ENCODE data around the gene TMPRSS2. TPM values are rescaled to one million over a fixed set of nuclear protein-coding genes. Genes with fewer than 3 reads are reported as not detected.

TMPRSS2 gene
- total and polyA plus RNA-seq, 2 of the 13 experiments (the other 11 are each of a cell fraction or from before 2014, with no cell fraction given), result 1.7 to 1.8 TPM

DNA sequence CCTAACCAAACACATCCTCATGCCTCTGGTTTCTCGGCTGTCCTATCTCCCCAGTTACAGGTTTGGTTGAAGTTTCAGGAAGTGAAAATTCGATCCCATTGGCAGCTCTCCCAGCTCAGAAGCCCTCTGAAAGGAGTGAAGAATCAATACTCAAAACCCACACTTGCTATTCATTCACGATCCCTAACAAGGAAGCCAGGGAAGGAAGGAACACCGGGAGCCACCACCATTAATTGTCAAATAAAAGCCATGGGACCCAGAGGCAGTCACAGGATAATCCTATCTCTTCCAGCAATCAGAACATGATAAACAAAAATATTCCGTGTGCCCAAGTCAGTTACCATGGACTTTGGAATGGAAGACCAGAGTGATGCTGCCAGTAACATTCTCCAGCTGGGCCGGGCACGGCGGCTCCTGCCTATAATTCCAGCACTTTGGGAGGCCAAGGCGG lies 7.0 kb downstream of the TMPRSS2 start (continued):
- TF ChIP-seq, protein P1, sequence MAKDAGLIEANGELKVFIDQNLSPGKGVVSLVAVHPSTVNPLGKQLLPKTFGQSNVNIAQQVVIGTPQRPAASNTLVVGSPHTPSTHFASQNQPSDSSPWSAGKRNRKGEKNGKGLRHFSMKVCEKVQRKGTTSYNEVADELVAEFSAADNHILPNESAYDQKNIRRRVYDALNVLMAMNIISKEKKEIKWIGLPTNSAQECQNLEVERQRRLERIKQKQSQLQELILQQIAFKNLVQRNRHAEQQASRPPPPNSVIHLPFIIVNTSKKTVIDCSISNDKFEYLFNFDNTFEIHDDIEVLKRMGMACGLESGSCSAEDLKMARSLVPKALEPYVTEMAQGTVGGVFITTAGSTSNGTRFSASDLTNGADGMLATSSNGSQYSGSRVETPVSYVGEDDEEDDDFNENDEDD (CRISPR knock-in tag; IDR thresholded peaks at IDR 0.05; ENCODE audit: borderline replicate concordance), result no peak
- TF ChIP-seq, protein P2, sequence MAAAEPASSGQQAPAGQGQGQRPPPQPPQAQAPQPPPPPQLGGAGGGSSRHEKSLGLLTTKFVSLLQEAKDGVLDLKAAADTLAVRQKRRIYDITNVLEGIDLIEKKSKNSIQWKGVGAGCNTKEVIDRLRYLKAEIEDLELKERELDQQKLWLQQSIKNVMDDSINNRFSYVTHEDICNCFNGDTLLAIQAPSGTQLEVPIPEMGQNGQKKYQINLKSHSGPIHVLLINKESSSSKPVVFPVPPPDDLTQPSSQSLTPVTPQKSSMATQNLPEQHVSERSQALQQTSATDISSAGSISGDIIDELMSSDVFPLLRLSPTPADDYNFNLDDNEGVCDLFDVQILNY (CRISPR knock-in tag; conservative IDR thresholded peaks at IDR 0.05), result no peak
- TF ChIP-seq ZNF501 (CRISPR knock-in tag; IDR thresholded peaks at IDR 0.05) (no peak), FOSL1 (CRISPR knock-in tag; IDR thresholded peaks at IDR 0.05; ENCODE audit: borderline replicate concordance) (no peak), SOX6 (IDR thresholded peaks at IDR 0.05) (no peak), SOX6 (CRISPR knock-in tag; IDR thresholded peaks at IDR 0.05) (no peak), ELF1 (CRISPR knock-in tag; IDR thresholded peaks at IDR 0.05) (peak; percentile 32; the same call in 1 of the 2 replicates), TOE1 (CRISPR knock-in tag; IDR thresholded peaks at IDR 0.05) (no peak), SRSF9 (IDR thresholded peaks at IDR 0.05; ENCODE audit: borderline replicate concordance, insufficient read depth, low read depth, low read length, poor library complexity, severe bottlenecking) (no peak)
- TF ChIP-seq, protein P3, sequence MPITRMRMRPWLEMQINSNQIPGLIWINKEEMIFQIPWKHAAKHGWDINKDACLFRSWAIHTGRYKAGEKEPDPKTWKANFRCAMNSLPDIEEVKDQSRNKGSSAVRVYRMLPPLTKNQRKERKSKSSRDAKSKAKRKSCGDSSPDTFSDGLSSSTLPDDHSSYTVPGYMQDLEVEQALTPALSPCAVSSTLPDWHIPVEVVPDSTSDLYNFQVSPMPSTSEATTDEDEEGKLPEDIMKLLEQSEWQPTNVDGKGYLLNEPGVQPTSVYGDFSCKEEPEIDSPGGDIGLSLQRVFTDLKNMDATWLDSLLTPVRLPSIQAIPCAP (CRISPR knock-in tag; IDR thresholded peaks at IDR 0.05; ENCODE audit: low read depth), result no peak
- TF ChIP-seq, protein P4, sequence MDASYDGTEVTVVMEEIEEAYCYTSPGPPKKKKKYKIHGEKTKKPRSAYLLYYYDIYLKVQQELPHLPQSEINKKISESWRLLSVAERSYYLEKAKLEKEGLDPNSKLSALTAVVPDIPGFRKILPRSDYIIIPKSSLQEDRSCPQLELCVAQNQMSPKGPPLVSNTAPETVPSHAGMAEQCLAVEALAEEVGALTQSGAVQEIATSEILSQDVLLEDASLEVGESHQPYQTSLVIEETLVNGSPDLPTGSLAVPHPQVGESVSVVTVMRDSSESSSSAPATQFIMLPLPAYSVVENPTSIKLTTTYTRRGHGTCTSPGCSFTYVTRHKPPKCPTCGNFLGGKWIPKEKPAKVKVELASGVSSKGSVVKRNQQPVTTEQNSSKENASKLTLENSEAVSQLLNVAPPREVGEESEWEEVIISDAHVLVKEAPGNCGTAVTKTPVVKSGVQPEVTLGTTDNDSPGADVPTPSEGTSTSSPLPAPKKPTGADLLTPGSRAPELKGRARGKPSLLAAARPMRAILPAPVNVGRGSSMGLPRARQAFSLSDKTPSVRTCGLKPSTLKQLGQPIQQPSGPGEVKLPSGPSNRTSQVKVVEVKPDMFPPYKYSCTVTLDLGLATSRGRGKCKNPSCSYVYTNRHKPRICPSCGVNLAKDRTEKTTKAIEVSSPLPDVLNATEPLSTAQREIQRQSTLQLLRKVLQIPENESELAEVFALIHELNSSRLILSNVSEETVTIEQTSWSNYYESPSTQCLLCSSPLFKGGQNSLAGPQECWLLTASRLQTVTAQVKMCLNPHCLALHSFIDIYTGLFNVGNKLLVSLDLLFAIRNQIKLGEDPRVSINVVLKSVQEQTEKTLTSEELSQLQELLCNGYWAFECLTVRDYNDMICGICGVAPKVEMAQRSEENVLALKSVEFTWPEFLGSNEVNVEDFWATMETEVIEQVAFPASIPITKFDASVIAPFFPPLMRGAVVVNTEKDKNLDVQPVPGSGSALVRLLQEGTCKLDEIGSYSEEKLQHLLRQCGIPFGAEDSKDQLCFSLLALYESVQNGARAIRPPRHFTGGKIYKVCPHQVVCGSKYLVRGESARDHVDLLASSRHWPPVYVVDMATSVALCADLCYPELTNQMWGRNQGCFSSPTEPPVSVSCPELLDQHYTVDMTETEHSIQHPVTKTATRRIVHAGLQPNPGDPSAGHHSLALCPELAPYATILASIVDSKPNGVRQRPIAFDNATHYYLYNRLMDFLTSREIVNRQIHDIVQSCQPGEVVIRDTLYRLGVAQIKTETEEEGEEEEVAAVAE (CRISPR knock-in tag; IDR thresholded peaks at IDR 0.05; ENCODE audit: borderline replicate concordance), result no peak
- TF ChIP-seq, protein P5, sequence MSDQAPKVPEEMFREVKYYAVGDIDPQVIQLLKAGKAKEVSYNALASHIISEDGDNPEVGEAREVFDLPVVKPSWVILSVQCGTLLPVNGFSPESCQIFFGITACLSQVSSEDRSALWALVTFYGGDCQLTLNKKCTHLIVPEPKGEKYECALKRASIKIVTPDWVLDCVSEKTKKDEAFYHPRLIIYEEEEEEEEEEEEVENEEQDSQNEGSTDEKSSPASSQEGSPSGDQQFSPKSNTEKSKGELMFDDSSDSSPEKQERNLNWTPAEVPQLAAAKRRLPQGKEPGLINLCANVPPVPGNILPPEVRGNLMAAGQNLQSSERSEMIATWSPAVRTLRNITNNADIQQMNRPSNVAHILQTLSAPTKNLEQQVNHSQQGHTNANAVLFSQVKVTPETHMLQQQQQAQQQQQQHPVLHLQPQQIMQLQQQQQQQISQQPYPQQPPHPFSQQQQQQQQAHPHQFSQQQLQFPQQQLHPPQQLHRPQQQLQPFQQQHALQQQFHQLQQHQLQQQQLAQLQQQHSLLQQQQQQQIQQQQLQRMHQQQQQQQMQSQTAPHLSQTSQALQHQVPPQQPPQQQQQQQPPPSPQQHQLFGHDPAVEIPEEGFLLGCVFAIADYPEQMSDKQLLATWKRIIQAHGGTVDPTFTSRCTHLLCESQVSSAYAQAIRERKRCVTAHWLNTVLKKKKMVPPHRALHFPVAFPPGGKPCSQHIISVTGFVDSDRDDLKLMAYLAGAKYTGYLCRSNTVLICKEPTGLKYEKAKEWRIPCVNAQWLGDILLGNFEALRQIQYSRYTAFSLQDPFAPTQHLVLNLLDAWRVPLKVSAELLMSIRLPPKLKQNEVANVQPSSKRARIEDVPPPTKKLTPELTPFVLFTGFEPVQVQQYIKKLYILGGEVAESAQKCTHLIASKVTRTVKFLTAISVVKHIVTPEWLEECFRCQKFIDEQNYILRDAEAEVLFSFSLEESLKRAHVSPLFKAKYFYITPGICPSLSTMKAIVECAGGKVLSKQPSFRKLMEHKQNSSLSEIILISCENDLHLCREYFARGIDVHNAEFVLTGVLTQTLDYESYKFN (CRISPR knock-in tag; conservative IDR thresholded peaks at IDR 0.05), result 0 out of 2 replicates have a peak, but pooled peaks have one; percentile 36

Data from HepG2 (cell line).